Gastrocnemius medialis (tissue), 4 donors: ENCODE results near the gene CD300H.

Source experiments
- CTCF ChIP-seq, 5 experiments: fragments of 450-650 bp in 3 of 5; fragments of 200-600 bp in 2 of 5; sonication (generic) in 2 of 5; IDR thresholded peaks in 4 of 5; conservative IDR thresholded peaks in 1 of 5; 1 replicate in 4 of 5; 2 replicates in 1 of 5; pipeline ENCODE4 v1.5.1; 2016 to 2019; ENCODE audit warnings: antibody characterized with exemption in 5 of 5, mild to moderate bottlenecking in 3 of 5, moderate library complexity in 3 of 5
- POLR2A ChIP-seq, 2 donors: fragments of 450-650 bp; IDR thresholded peaks; one replicate each; pipeline ENCODE4 v1.6.1; 2017; ENCODE audit warnings: antibody characterized with exemption in 2 of 2, mild to moderate bottlenecking in 2 of 2, moderate library complexity in 2 of 2

- TF ChIP-seq POLR2A (IDR thresholded peaks at IDR 0.05) (no peak), CTCF (IDR thresholded peaks at IDR 0.05 in 4 of 5, conservative IDR thresholded peaks at IDR 0.05 in 1 of 5) (no peak)
Measured at GRCh38 chr17:74512624-74513091, 54.7 kb downstream of the CD300H start.
